Measurements from ENCODE around the gene PTPN13.
A peak's percentile ranks its signal among the peaks of the same experiment; 100 is the strongest.

PTPN13 gene

GRCh38 chr4:86847571-86847970 is 253.5 kb downstream of the PTPN13 start:
- no peaks in the 10 kb centered on the region for H3K36me3 ChIP-seq
- no peak overlapping the region for H3K9ac ChIP-seq
- H3K27ac ChIP-seq, result no peak overlapping the region
- no peaks in the 10 kb centered on the region for H3K27me3 ChIP-seq
- no peaks in the 10 kb centered on the region for H4K20me1 ChIP-seq
- 0 out of 2 replicates have a peak, but pooled peaks cover 4% of the 10 kb centered on the region for H3K9me3 ChIP-seq
- peak overlapping the region; percentile 40 for H3K4me2 ChIP-seq
- TF ChIP-seq Cebpa-rat (IDR thresholded peaks at IDR 0.05), result no peak
- peaks cover 20% of the 10 kb centered on the region for H3K4me1 ChIP-seq
- H3K4me3 ChIP-seq, result no peak overlapping the region

- no peaks in the 10 kb centered on the region for H3K27me3 ChIP-seq
- no peak overlapping the region for H3K9ac ChIP-seq
- no peak overlapping the region for H3K27ac ChIP-seq
- H3K4me2 ChIP-seq, result peak overlapping the region; percentile 40
- no peaks in the 10 kb centered on the region for H4K20me1 ChIP-seq
- no peak overlapping the region for H3K4me3 ChIP-seq
- no peak for TF ChIP-seq Cebpa-rat (IDR thresholded peaks at IDR 0.05)
- no peaks in the 10 kb centered on the region for H3K36me3 ChIP-seq
- H3K4me1 ChIP-seq, result peaks cover 20% of the 10 kb centered on the region
- H3K9me3 ChIP-seq, result 0 out of 2 replicates have a peak, but pooled peaks cover 4% of the 10 kb centered on the region
Measured at GRCh38 chr4:86848136-86848535, 254.0 kb downstream of the PTPN13 start.

- peaks cover 20% of the 10 kb centered on the region for H3K4me1 ChIP-seq
- H3K4me3 ChIP-seq, result no peak within 1 kb of the TSS
- 0 out of 2 replicates have a peak, but pooled peaks cover 4% of the 10 kb centered on the region for H3K9me3 ChIP-seq
- H3K9ac ChIP-seq, result no peak within 1 kb of the TSS
- no peaks in the 10 kb centered on the region for H3K27me3 ChIP-seq
- H4K20me1 ChIP-seq, result no peaks in the 10 kb centered on the region
- no peaks in the 10 kb centered on the region for H3K36me3 ChIP-seq
- no peak within 1 kb of the TSS for H3K27ac ChIP-seq
- no peak for TF ChIP-seq Cebpa-rat (IDR thresholded peaks at IDR 0.05)
- H3K4me2 ChIP-seq, result no peak within 1 kb of the TSS
Measured at GRCh38 chr4:86848732-86849619, 254.9 kb downstream of the PTPN13 start, which contains the start of gene SLC10A6. SLC10A6 (minus strand) TSS chr4:86849384; CDS start chr4:86849115, 269 bp downstream.

GRCh38 chr4:86853209-86853608 is 259.1 kb downstream of the PTPN13 start:
- H3K9ac ChIP-seq, result no peak overlapping the region
- H3K4me2 ChIP-seq, result no peak overlapping the region
- no peaks in the 10 kb centered on the region for H3K36me3 ChIP-seq
- no peak overlapping the region for H3K4me3 ChIP-seq
- no peaks in the 10 kb centered on the region for H3K9me3 ChIP-seq
- H3K27me3 ChIP-seq, result no peaks in the 10 kb centered on the region
- H3K4me1 ChIP-seq, result peaks cover 17% of the 10 kb centered on the region
- no peak for TF ChIP-seq Cebpa-rat (IDR thresholded peaks at IDR 0.05)
- H3K27ac ChIP-seq, result no peak overlapping the region
- no peaks in the 10 kb centered on the region for H4K20me1 ChIP-seq

GRCh38 chr4:86855572-86855971 is 261.5 kb downstream of the PTPN13 start:
- Histone ChIP-seq H3K9me3 (no peaks in the 10 kb centered on the region), H3K9ac (no peak overlapping the region), H4K20me1 (no peaks in the 10 kb centered on the region), H3K4me3 (no peak overlapping the region), H3K27me3 (no peaks in the 10 kb centered on the region), H3K4me2 (no peak overlapping the region), H3K36me3 (no peaks in the 10 kb centered on the region), H3K27ac (no peak overlapping the region), H3K4me1 (0 out of 2 replicates have a peak, but pooled peaks cover 6% of the 10 kb centered on the region)
- TF ChIP-seq Cebpa-rat (IDR thresholded peaks at IDR 0.05), result no peak

- no peak overlapping the region for H3K4me3 ChIP-seq
- no peak overlapping the region for H3K27ac ChIP-seq
- H3K9me3 ChIP-seq, result no peaks in the 10 kb centered on the region
- H3K36me3 ChIP-seq, result no peaks in the 10 kb centered on the region
- no peak overlapping the region for H3K9ac ChIP-seq
- H3K27me3 ChIP-seq, result no peaks in the 10 kb centered on the region
- H3K4me2 ChIP-seq, result no peak overlapping the region
- H3K4me1 ChIP-seq, result 0 out of 2 replicates have a peak, but pooled peaks cover 6% of the 10 kb centered on the region
- TF ChIP-seq Cebpa-rat (IDR thresholded peaks at IDR 0.05), result no peak
- no peaks in the 10 kb centered on the region for H4K20me1 ChIP-seq
Measured at GRCh38 chr4:86856896-86857295, 262.8 kb downstream of the PTPN13 start.

GRCh38 chr4:86857341-86858052 is 263.4 kb downstream of the PTPN13 start:
- no peak overlapping the region for H3K27ac ChIP-seq

More at GRCh38 chr4:86857341-86858052, 263.4 kb downstream of the PTPN13 start:
- no peak for TF ChIP-seq Cebpa-rat (IDR thresholded peaks at IDR 0.05)
- no peak overlapping the region for H3K4me2 ChIP-seq
- H3K27me3 ChIP-seq, result no peaks in the 10 kb centered on the region
- H3K36me3 ChIP-seq, result no peaks in the 10 kb centered on the region
- H3K4me1 ChIP-seq, result 0 out of 2 replicates have a peak, but pooled peaks cover 6% of the 10 kb centered on the region
- no peaks in the 10 kb centered on the region for H3K9me3 ChIP-seq
- no peak overlapping the region for H3K9ac ChIP-seq
- no peak overlapping the region for H3K4me3 ChIP-seq
- no peaks in the 10 kb centered on the region for H4K20me1 ChIP-seq
